ENCODE measurements around the gene SCFD2.

- no peak for TF ChIP-seq CTCF (IDR thresholded peaks at IDR 0.05)
- TF ChIP-seq POLR2A (IDR thresholded peaks at IDR 0.05), result no peak
Measured at GRCh38 chr4:52976523-52977230, 389.2 kb downstream of the SCFD2 start.
